Measurements from ENCODE around the gene VAMP2. TPM values are rescaled to one million over a fixed set of nuclear protein-coding genes. Genes with fewer than 3 reads are reported as not detected.

Gene VAMP2
- total and polyA plus RNA-seq, 9 of the 15 experiments (the other 6 are each of a cell fraction or from before 2014, with no cell fraction given) = 2.3 to 31.8 (median 6.0) TPM

DNA sequence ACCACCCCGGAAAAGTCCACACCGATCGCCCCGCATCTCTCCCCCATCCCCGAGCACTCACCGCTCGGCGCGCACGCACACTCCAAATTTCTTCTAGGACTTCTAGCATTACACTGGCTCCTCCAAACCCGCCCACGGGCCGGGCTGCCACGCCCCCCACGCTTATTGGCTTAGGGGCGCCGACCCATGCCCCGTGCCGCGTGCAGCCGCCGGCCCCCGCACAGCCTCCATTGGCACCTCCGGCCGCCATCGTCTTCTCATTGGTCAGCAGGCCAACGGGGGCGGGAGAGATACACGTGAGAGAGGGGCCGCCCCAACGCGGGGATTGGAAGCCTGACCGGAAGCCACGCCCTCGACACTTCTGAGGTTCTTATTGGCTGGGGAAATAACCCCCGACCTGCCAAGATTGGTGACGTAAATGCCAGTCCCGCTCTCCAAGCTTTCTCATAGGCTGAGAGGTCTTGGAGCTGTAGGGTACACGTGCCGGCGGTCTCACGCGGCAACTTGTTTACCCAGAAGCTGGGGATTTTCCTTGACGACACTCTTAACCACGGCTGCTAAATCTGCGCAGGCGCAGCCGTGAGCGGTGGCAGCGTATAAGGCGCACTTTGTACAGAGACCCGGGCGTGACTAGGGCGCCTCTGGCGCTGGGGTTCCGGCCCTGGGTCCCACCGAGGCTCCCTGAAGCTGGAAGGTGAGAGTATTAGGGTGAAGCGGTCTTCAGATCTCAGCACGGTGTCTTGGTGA, 6.3 kb downstream of the VAMP2 start (continued):
- TF ChIP-seq, protein P1, sequence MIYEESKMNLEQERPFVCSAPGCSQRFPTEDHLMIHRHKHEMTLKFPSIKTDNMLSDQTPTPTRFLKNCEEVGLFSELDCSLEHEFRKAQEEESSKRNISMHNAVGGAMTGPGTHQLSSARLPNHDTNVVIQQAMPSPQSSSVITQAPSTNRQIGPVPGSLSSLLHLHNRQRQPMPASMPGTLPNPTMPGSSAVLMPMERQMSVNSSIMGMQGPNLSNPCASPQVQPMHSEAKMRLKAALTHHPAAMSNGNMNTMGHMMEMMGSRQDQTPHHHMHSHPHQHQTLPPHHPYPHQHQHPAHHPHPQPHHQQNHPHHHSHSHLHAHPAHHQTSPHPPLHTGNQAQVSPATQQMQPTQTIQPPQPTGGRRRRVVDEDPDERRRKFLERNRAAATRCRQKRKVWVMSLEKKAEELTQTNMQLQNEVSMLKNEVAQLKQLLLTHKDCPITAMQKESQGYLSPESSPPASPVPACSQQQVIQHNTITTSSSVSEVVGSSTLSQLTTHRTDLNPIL (CRISPR knock-in tag; IDR thresholded peaks at IDR 0.05) = no peak
- TF ChIP-seq THRAP3 (IDR thresholded peaks at IDR 0.05; ENCODE audit: borderline replicate concordance) (no peak), CTBP1 (IDR thresholded peaks at IDR 0.05; ENCODE audit: borderline replicate concordance) (0 out of 2 replicates have a peak, but pooled peaks have one; percentile 18), POLR2A (conservative IDR thresholded peaks at IDR 0.05) (peak; percentile 71), ETS2 (tag; IDR thresholded peaks at IDR 0.05; ENCODE audit: borderline replicate concordance, poor library complexity, severe bottlenecking) (no peak), FOXA3 (CRISPR knock-in tag; conservative IDR thresholded peaks at IDR 0.05 in 1 of 2, IDR thresholded peaks at IDR 0.05 in 1 of 2) (peak; percentile 82 to 98), TAF15 (IDR thresholded peaks at IDR 0.05; ENCODE audit: low read depth, low read length) (no peak), MEIS2 (IDR thresholded peaks at IDR 0.05; ENCODE audit: partially characterized antibody) (peak; percentile 67), BRCA1 (IDR thresholded peaks at IDR 0.05) (no peak), BRCA1 (CRISPR knock-in tag; IDR thresholded peaks at IDR 0.05) (no peak), STAG1 (CRISPR knock-in tag; IDR thresholded peaks at IDR 0.05; ENCODE audit: borderline replicate concordance) (no peak), CHD2 (IDR thresholded peaks at IDR 0.05; ENCODE audit: low read depth, low read length) (peak; percentile 83), FOXK1 (CRISPR knock-in tag; IDR thresholded peaks at IDR 0.05; ENCODE audit: borderline replicate concordance) (peak; percentile 84; the same call in 1 of the 2 replicates), EHMT2 (IDR thresholded peaks at IDR 0.05) (no peak), ZNF830 (CRISPR knock-in tag; IDR thresholded peaks at IDR 0.05) (no peak), ZNF280B (CRISPR knock-in tag; IDR thresholded peaks at IDR 0.05) (no peak), PML (IDR thresholded peaks at IDR 0.05; ENCODE audit: low read length) (peak; percentile 53; the same call in 1 of the 2 replicates), MAFK (IDR thresholded peaks at IDR 0.05; ENCODE audit: low read length) (no peak), PKNOX1 (IDR thresholded peaks at IDR 0.05) (peak; percentile 98)
- TF ChIP-seq, protein P2, sequence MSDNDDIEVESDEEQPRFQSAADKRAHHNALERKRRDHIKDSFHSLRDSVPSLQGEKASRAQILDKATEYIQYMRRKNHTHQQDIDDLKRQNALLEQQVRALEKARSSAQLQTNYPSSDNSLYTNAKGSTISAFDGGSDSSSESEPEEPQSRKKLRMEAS (CRISPR knock-in tag; IDR thresholded peaks at IDR 0.05) = peak; percentile 97
- TF ChIP-seq, protein P3, sequence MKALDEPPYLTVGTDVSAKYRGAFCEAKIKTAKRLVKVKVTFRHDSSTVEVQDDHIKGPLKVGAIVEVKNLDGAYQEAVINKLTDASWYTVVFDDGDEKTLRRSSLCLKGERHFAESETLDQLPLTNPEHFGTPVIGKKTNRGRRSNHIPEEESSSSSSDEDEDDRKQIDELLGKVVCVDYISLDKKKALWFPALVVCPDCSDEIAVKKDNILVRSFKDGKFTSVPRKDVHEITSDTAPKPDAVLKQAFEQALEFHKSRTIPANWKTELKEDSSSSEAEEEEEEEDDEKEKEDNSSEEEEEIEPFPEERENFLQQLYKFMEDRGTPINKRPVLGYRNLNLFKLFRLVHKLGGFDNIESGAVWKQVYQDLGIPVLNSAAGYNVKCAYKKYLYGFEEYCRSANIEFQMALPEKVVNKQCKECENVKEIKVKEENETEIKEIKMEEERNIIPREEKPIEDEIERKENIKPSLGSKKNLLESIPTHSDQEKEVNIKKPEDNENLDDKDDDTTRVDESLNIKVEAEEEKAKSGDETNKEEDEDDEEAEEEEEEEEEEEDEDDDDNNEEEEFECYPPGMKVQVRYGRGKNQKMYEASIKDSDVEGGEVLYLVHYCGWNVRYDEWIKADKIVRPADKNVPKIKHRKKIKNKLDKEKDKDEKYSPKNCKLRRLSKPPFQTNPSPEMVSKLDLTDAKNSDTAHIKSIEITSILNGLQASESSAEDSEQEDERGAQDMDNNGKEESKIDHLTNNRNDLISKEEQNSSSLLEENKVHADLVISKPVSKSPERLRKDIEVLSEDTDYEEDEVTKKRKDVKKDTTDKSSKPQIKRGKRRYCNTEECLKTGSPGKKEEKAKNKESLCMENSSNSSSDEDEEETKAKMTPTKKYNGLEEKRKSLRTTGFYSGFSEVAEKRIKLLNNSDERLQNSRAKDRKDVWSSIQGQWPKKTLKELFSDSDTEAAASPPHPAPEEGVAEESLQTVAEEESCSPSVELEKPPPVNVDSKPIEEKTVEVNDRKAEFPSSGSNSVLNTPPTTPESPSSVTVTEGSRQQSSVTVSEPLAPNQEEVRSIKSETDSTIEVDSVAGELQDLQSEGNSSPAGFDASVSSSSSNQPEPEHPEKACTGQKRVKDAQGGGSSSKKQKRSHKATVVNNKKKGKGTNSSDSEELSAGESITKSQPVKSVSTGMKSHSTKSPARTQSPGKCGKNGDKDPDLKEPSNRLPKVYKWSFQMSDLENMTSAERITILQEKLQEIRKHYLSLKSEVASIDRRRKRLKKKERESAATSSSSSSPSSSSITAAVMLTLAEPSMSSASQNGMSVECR (CRISPR knock-in tag; IDR thresholded peaks at IDR 0.05) = no peak
